Gastrocnemius medialis (tissue), 4 donors: ENCODE results near the gene CDCA4.

Experiments used
- CTCF ChIP-seq, 5 experiments: fragments of 450-650 bp in 3 of 5; fragments of 200-600 bp in 2 of 5; sonication (generic) in 2 of 5; IDR thresholded peaks in 4 of 5; conservative IDR thresholded peaks in 1 of 5; 1 replicate in 4 of 5; 2 replicates in 1 of 5; pipeline ENCODE4 v1.5.1; 2016 to 2019; ENCODE audit warnings: antibody characterized with exemption in 5 of 5, mild to moderate bottlenecking in 3 of 5, moderate library complexity in 3 of 5
- POLR2A ChIP-seq, 2 donors: fragments of 450-650 bp; IDR thresholded peaks; one replicate each; pipeline ENCODE4 v1.6.1; 2017; ENCODE audit warnings: antibody characterized with exemption in 2 of 2, mild to moderate bottlenecking in 2 of 2, moderate library complexity in 2 of 2

DNA sequence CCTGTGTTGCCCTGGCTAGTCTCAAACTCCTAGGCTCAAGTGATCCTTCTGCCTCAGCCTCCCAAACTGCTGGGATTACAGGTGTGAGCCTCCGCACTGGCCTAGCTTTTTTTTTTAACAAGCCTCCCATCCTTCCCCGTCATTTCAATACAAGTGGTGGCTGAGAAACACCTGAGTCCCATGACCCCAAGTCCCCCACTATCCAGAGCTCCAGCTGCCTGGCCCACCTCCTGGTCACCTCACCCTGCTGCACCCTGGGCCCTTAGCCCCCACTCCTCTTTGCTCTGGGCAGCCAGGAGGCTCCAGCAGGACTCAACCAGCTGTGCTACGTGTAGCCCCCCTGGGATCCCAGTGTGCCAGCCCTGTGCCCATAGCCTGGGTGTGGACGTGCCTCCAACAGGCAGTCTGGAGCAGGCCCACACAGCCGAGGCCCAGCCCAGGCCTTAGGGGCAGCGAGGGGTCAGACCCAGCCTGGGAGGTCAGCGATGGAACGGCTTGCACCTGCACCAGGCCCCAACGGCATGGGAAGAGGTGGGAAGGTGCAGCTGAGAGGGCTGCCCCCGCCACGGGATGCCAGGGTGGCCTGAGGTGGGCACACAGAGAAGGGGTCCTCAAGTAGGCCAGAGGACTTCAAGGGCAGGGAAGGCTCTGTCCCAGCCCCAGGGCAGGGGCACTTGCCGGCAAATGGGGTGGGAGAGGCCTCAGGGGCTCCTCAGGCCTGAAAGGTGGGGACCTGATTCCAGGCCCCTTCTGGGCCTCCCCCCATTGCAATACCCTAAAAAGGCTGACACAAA, 49.2 kb downstream of the CDCA4 start:
- TF ChIP-seq POLR2A (IDR thresholded peaks at IDR 0.05) = no peak
- TF ChIP-seq CTCF (IDR thresholded peaks at IDR 0.05 in 4 of 5, conservative IDR thresholded peaks at IDR 0.05 in 1 of 5) = no peak
